SU-DHL-6 (cell line): Measurements from ENCODE around the gene MARCOL.
"Not testable (repeated sequence)": the region's sequence is repeated elsewhere in the genome, so short reads cannot be mapped to it uniquely, and the experiment has no call there.

Source experiments
- EZH2phosphoT487 ChIP-seq: fragments of 200-600 bp; sonication (generic), shearing (Covaris generic); conservative IDR thresholded peaks from 2 replicates; pipeline ENCODE4 v1.6.1; 2018; ENCODE audit warnings: mild to moderate bottlenecking, antibody characterized with exemption, low read length, moderate library complexity, mixed read lengths
- TF ChIP-seq, protein P1 (sequence below): fragments of 200-600 bp; sonication (generic); IDR thresholded peaks from one replicate; pipeline ENCODE4 v1.5.1; 2017; ENCODE audit warnings: antibody characterized with exemption, mild to moderate bottlenecking, low read length, moderate library complexity; ENCODE audit not compliant: insufficient read depth, poor library complexity, severe bottlenecking

DNA sequence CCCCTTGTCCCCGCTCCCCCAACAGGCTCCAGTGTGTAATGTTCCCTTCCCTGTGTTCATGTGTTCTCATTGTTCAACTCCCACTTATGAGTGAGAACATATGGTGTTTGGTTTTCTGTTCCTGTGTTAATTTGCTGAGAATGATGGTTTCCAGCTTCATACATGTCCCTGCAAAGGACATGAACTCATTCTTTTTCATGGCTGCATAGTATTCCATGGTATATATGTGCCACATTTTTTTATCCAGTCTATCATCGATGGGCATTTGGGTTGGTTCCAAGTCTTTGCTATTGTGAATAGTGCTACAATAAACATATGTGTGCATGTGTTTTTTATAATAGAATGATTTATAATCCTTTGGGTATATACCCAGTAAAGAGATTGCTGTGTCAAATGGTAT is 36.8 kb downstream of the MARCOL start:
- TF ChIP-seq, protein P1, sequence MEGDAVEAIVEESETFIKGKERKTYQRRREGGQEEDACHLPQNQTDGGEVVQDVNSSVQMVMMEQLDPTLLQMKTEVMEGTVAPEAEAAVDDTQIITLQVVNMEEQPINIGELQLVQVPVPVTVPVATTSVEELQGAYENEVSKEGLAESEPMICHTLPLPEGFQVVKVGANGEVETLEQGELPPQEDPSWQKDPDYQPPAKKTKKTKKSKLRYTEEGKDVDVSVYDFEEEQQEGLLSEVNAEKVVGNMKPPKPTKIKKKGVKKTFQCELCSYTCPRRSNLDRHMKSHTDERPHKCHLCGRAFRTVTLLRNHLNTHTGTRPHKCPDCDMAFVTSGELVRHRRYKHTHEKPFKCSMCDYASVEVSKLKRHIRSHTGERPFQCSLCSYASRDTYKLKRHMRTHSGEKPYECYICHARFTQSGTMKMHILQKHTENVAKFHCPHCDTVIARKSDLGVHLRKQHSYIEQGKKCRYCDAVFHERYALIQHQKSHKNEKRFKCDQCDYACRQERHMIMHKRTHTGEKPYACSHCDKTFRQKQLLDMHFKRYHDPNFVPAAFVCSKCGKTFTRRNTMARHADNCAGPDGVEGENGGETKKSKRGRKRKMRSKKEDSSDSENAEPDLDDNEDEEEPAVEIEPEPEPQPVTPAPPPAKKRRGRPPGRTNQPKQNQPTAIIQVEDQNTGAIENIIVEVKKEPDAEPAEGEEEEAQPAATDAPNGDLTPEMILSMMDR, result not testable (repeated sequence)
- TF ChIP-seq EZH2phosphoT487, result not testable (repeated sequence)
